ENCODE results near the gene CFDP1.

GRCh38 chr16:75329943-75330342 lies 103.4 kb downstream of the CFDP1 start:
- TF ChIP-seq CTCF (IDR thresholded peaks at IDR 0.05; ENCODE audit: low read depth, low read length, poor library complexity, severe bottlenecking) (no peak), EZH2phosphoT487 (IDR thresholded peaks at IDR 0.05; ENCODE audit: borderline replicate concordance, low read length) (no peak)

All from DOHH2 (cell line).